NB4 (cell line): ENCODE data around the gene LRRN1.

Experiments
- DNase-seq: peaks from one replicate; pipeline ENCODE4 v3.0.0; 2010; ENCODE audit warnings: low read depth
- H3K4me3 ChIP-seq: one replicate; pipeline ENCODE4 v1.5.1; 2011; ENCODE audit warnings: mild to moderate bottlenecking, low read depth, low read length, moderate library complexity
- MYC ChIP-seq: IDR thresholded peaks from 2 replicates; pipeline ENCODE4 v1.6.1; 2011; ENCODE audit warnings: low read depth, low read length
- POLR2A ChIP-seq: IDR thresholded peaks from 2 replicates; pipeline ENCODE4 v1.6.1; 2011; ENCODE audit warnings: mild to moderate bottlenecking; ENCODE audit not compliant: insufficient read length; ENCODE audit errors: extremely low read depth
- TF ChIP-seq, protein P1 (sequence below): IDR thresholded peaks from one replicate; pipeline ENCODE4 v1.5.1; 2012; ENCODE audit warnings: low read depth, low read length
- TF ChIP-seq, protein P2 (sequence below): IDR thresholded peaks from 2 replicates; pipeline ENCODE4 v1.6.1; 2011; ENCODE audit warnings: low read depth, low read length

Gene LRRN1

DNA sequence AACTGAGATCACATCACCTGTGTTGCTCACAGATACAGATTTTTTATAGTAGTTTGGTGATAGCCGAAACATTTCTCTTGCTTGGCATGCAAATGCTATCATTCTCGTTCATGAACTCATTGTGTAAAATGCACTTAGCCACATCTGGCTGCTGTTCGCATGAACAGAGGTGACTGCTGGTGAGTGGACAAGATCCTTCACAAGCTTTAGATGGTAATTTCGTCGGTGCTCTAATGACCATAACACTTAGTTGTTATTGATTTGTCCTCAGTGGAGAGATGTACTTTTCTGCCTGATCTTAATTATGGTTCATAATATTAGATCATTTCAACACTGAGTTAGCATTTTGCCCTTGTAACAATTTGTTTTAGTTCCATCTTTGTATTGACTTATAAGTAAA, 13.8 kb downstream of the LRRN1 start:
- TF ChIP-seq, protein P1, sequence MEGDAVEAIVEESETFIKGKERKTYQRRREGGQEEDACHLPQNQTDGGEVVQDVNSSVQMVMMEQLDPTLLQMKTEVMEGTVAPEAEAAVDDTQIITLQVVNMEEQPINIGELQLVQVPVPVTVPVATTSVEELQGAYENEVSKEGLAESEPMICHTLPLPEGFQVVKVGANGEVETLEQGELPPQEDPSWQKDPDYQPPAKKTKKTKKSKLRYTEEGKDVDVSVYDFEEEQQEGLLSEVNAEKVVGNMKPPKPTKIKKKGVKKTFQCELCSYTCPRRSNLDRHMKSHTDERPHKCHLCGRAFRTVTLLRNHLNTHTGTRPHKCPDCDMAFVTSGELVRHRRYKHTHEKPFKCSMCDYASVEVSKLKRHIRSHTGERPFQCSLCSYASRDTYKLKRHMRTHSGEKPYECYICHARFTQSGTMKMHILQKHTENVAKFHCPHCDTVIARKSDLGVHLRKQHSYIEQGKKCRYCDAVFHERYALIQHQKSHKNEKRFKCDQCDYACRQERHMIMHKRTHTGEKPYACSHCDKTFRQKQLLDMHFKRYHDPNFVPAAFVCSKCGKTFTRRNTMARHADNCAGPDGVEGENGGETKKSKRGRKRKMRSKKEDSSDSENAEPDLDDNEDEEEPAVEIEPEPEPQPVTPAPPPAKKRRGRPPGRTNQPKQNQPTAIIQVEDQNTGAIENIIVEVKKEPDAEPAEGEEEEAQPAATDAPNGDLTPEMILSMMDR, result no peak
- TF ChIP-seq MYC (no peak), POLR2A (no peak)
- no peak for DNase-seq
- no peak overlapping the region for H3K4me3 ChIP-seq

DNA sequence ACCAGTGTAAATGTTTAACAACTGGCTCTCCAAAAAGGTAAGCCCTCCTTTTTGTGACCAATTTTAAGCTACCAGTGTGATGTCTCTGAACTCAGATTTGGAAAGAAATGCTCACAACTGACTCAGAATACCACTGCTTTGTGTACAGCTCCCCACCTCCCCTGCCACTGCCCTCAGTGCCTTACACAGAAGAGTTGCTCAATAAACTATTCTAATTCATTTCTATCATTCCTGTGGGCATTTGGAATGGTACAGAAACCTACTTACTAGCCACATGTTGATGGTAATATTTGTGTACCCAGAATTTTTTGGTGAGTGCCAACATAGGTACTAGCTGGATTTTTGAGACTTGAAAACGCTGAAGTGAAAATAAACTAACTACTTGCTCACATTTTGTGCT, 16.0 kb downstream of the LRRN1 start:
- H3K4me3 ChIP-seq, result no peak overlapping the region
- DNase-seq, result no peak
- TF ChIP-seq, protein P1, result no peak
- TF ChIP-seq POLR2A, result no peak
- TF ChIP-seq, protein P2, sequence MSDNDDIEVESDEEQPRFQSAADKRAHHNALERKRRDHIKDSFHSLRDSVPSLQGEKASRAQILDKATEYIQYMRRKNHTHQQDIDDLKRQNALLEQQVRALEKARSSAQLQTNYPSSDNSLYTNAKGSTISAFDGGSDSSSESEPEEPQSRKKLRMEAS, result no peak
- TF ChIP-seq MYC, result no peak

DNA sequence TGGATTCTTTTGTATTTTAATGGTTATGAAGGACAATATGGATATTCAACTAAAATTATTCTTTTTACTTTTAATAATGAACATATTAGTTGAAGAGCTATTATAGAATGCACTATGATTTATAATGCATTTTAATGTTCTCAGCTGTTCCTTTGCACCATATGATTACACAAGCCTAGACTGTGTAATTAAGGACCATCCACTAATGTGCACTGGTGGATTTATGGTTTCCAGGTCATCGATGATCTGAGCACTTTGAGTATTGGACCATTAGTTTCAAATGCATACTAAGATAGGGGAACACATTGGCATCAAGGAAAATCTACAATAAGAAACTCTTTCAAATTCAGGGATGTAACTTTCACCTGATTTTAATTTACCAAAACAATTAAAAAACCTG, 16.8 kb downstream of the LRRN1 start:
- DNase-seq, result no peak
- H3K4me3 ChIP-seq, result no peak overlapping the region
- TF ChIP-seq MYC (no peak), POLR2A (no peak)
- TF ChIP-seq, protein P1, result no peak
- TF ChIP-seq, protein P2, result no peak

DNA sequence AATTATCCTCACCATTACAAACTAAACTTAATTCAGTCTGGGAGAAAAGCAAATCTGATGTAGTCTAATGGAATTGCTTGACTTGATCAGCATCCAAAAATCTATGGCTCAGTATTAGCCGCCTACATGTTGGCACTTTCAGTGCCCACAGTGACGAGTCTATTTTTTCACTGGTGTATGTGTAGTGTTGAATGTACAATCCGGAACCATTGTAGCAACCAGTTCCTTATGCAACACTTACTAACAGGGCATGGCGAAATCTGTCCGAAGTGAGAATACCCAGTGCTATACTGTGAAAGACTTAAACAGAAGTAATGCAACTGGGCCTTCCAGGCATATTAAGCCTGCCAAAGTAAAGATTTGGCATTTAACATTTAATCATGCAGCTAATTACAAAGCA, 18.6 kb downstream of the LRRN1 start:
- no peak overlapping the region for H3K4me3 ChIP-seq
- TF ChIP-seq, protein P2, result no peak
- TF ChIP-seq MYC (no peak), POLR2A (no peak)
- TF ChIP-seq, protein P1, result no peak
- DNase-seq, result peak; percentile 53

DNA sequence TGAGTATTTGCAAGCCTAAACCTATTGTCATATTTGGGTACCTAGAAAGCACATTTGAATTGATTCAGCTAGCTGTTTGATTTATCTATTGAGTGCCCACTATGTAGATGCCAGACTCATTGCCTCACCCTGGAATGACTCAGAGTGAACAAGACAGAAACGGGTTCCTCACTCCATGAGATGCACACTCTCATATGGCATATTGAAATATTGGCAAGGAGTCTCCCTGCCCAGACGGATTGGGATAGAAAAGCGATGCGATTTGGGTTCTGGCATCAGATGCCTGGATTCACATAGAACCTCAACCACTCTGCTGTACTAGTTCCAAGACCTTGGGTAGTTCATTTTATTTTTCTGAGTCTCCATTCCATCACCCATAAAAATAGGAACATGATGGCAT, 22.5 kb downstream of the LRRN1 start:
- TF ChIP-seq, protein P2, result no peak
- TF ChIP-seq, protein P1, result no peak
- TF ChIP-seq MYC (no peak), POLR2A (no peak)
- DNase-seq, result no peak
- H3K4me3 ChIP-seq, result no peak overlapping the region

DNA sequence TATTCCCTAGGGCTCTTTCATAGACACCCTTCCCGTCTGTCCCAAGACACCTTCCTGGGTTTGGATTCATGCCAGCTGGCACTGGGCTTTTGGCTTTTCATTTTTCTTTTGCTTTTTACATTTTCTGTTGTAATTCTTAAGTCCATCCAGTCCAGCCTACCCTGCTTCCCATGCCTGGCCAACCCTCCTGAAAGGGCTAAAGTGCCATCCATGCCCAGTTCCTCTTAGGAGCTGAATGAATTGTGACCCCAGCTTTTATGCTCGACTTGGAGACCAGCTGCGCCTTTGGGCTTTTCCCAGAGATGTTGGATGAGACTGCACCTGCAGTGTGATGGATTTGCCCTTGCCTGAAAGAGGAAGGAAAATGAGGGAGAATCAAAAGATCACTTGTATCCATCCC, 25.8 kb downstream of the LRRN1 start:
- no peak overlapping the region for H3K4me3 ChIP-seq
- TF ChIP-seq, protein P2, result no peak
- no peak for TF ChIP-seq MYC
- TF ChIP-seq, protein P1, result no peak
- TF ChIP-seq POLR2A, result no peak

More for the DNA sequence above, 25.8 kb downstream of the LRRN1 start:
- no peak for DNase-seq
